ENCODE data around the gene ASCC2. TPM values are rescaled to one million over a fixed set of nuclear protein-coding genes. Genes with fewer than 3 reads are reported as not detected.
"Not testable (repeated sequence)": the region's sequence is repeated elsewhere in the genome, so short reads cannot be mapped to it uniquely, and the experiment has no call there.

The ASCC2 gene
- total RNA-seq, 1 experiment from 2014 or later = 43.6 TPM

GRCh38 chr22:29754658-29755395 lies 83.2 kb downstream of the ASCC2 start:
- H3K4me3 Mint-ChIP-seq; ATAC-seq; H3K27ac Mint-ChIP-seq; H3K27me3 Mint-ChIP-seq (ENCODE audit: low read depth); DNase-seq (ENCODE audit: low spot score); H3K4me1 Mint-ChIP-seq; H3K36me3 Mint-ChIP-seq; POLR2A ChIA-PET; H3K9me3 Mint-ChIP-seq: not testable (repeated sequence)
- CTCF ChIA-PET = interaction anchor here (1.1 kb wide), 1 partner anchor 65 kb away, joined by 4 read pairs; no protein-coding TSS in a partner anchor

GRCh38 chr22:29753808-29754657 lies 84.0 kb downstream of the ASCC2 start:
- ChIA-PET CTCF (interaction anchor here (1.1 kb wide), 1 partner anchor 64 kb away, joined by 4 read pairs; no protein-coding TSS in a partner anchor), POLR2A (no interaction called here)
- ATAC-seq (no peak), DNase-seq (ENCODE audit: low spot score) (no peak)
- no peak overlapping the region for H3K27ac Mint-ChIP-seq
- no peaks in the 10 kb centered on the region for H3K36me3 Mint-ChIP-seq
- no peaks in the 10 kb centered on the region for H3K27me3 Mint-ChIP-seq (ENCODE audit: low read depth)
- no peaks in the 10 kb centered on the region for H3K9me3 Mint-ChIP-seq
- no peak for TF ChIP-seq MAX (CRISPR knock-in tag; IDR thresholded peaks at IDR 0.05)
- no peak for TF ChIP-seq ZSCAN18 (CRISPR knock-in tag; IDR thresholded peaks at IDR 0.05)
- TF ChIP-seq PRRX2 (CRISPR knock-in tag; IDR thresholded peaks at IDR 0.05) = no peak
- no peak for TF ChIP-seq AR (CRISPR knock-in tag; IDR thresholded peaks at IDR 0.05)
- TF ChIP-seq MLX (CRISPR knock-in tag; IDR thresholded peaks at IDR 0.05) = no peak
- TF ChIP-seq SMAD4 (CRISPR knock-in tag; IDR thresholded peaks at IDR 0.05) = no peak
- no peak overlapping the region for H3K4me3 Mint-ChIP-seq
- no peaks in the 10 kb centered on the region for H3K4me1 Mint-ChIP-seq

GRCh38 chr22:29751669-29752068 lies 86.4 kb downstream of the ASCC2 start:
- H3K27me3 Mint-ChIP-seq (ENCODE audit: low read depth) = no peaks in the 10 kb centered on the region
- TF ChIP-seq CTCF (IDR thresholded peaks at IDR 0.05) = no peak
- H3K4me3 Mint-ChIP-seq = no peak overlapping the region
- no peak overlapping the region for H3K27ac Mint-ChIP-seq
- POLR2A ChIA-PET = interaction anchor here (0.6 kb wide), 1 partner anchor 96 kb away, joined by 3 read pairs; no protein-coding TSS in a partner anchor
- ATAC-seq (no peak), DNase-seq (ENCODE audit: low spot score) (no peak)
- H3K9me3 Mint-ChIP-seq = no peaks in the 10 kb centered on the region
- CTCF ChIA-PET = interaction anchor here (1.0 kb wide), 1 partner anchor 62 kb away, joined by 3 read pairs; no protein-coding TSS in a partner anchor
- no peaks in the 10 kb centered on the region for H3K36me3 Mint-ChIP-seq
- no peaks in the 10 kb centered on the region for H3K4me1 Mint-ChIP-seq

All from WTC11 (cell line).